Bronchial epithelial cell (primary cell): Measurements from ENCODE around the gene ATP5F1D. TPM values are rescaled to one million over a fixed set of nuclear protein-coding genes. Genes with fewer than 3 reads are reported as not detected.
"Not testable (repeated sequence)": the region's sequence is repeated elsewhere in the genome, so short reads cannot be mapped to it uniquely, and the experiment has no call there.

ENCODE experiments used
- DNase-seq: peaks from one replicate; pipeline ENCODE4 v3.0.0-alpha.2; 2010; ENCODE audit warnings: low read depth
- FAIRE-seq: peaks from 2 replicates; lab custom pipeline; 2011; peaks lifted over from hg19 to GRCh38; lab: Jason Lieb, UNC
- H3K27me3 ChIP-seq: 2 replicates; pipeline ENCODE4 v1.5.1; 2011; ENCODE audit warnings: low read length; ENCODE audit not compliant: control insufficient read depth, insufficient read depth
- H3K36me3 ChIP-seq: 2 replicates; pipeline ENCODE4 v1.5.1; 2011; ENCODE audit warnings: low read length; ENCODE audit not compliant: control insufficient read depth, insufficient read depth
- H3K4me3 ChIP-seq: 2 replicates; pipeline ENCODE4 v1.5.1; 2011; ENCODE audit warnings: mild to moderate bottlenecking, low read depth, low read length, control low read depth
- total RNA-seq: library from RNA; depleted of rRNA; stranded (reverse); fragments of >200 nt; gene quantifications from 2 replicates; pipeline ENCODE4 v1.2.1, GENCODE V29; 2014
- TF ChIP-seq, protein P1 (sequence below): IDR thresholded peaks from 2 replicates; pipeline ENCODE4 v1.5.1; 2011; ENCODE audit warnings: mild to moderate bottlenecking, moderate library complexity, low read length, control low read depth, inconsistent platforms; ENCODE audit not compliant: insufficient read depth, severe bottlenecking

Gene ATP5F1D
- total RNA-seq, 1 donor from 2014 or later, result 8.7 TPM

DNA sequence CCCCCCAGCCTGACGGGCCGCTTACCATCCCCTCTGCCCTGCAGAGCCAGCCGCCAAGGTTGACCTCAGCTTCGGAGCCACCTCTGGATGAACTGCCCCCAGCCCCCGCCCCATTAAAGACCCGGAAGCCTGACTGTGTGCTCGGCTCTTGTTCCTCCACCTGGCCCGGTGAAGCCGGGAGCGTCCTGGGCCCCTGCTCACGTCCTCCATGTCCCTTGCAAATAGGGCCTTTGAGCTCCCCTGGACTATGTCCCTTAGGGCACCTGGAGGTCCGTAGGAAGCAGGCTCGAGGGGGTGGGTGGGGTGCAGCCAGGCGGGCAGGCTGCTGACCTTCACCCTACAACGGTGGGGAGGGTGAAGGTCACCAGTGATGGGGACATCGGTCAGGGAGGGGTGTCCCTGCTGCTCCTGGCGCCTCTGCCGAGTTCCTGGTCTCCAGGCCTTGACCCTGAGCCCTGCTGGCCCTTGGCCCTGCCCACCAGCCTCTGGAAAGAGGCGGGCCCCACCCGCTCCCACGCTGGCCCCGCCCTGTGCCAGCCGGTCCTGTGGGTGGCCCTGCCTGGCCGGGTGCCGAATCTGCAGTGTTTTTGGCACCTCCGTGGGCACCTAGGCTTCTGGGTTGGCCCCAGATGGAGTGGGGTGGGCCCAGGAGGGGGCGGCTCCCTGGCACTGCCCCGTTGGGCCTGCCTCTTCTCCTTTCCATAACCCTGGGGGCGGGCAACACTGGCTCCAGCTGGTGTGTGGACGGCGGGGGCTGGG is 3.3 kb downstream of the ATP5F1D start:
- Histone ChIP-seq H3K4me3 (no peak overlapping the region), H3K36me3 (peaks cover 3% of the 10 kb centered on the region), H3K27me3 (no peaks in the 10 kb centered on the region)
- DNase-seq, result no peak
- TF ChIP-seq, protein P1, sequence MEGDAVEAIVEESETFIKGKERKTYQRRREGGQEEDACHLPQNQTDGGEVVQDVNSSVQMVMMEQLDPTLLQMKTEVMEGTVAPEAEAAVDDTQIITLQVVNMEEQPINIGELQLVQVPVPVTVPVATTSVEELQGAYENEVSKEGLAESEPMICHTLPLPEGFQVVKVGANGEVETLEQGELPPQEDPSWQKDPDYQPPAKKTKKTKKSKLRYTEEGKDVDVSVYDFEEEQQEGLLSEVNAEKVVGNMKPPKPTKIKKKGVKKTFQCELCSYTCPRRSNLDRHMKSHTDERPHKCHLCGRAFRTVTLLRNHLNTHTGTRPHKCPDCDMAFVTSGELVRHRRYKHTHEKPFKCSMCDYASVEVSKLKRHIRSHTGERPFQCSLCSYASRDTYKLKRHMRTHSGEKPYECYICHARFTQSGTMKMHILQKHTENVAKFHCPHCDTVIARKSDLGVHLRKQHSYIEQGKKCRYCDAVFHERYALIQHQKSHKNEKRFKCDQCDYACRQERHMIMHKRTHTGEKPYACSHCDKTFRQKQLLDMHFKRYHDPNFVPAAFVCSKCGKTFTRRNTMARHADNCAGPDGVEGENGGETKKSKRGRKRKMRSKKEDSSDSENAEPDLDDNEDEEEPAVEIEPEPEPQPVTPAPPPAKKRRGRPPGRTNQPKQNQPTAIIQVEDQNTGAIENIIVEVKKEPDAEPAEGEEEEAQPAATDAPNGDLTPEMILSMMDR, result no peak
- no peak for FAIRE-seq

DNA sequence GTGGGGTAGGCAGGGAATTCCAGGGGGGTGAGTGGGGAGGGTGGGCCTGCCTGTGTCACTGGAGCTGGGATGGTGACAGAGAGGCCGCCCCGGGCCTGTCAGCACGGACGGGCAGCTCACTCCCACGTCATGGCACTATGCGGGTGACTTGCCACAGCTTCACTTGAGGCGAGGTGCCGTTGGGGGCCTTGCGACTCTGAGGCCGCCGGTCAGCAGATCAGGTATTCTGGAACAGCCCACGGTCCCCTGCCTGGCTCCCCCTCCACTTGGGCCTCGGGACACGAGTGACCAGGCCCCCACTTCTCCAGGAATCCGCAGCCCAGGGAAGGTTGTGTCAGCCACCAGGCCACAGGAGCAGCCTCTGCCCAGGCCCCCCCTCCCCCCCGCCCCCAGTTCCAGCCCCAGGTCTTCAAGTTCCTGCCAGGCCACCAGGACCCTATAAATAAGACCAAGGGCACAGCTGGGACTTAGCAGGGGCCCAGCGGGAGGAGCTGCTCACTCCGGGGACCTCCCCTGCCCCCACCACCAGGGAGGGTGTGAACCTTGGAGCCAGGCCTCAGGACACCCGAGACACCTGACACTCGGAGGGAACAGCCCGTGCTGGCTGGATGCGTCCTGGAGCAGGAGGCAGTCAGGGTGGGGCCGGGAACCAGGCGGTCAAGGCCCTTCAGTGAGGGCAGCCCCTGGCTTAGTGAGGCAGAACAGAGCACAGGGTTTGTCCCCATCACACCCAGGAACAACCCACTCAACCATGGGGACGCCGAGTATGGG is 4.1 kb downstream of the ATP5F1D start:
- TF ChIP-seq, protein P1, result no peak
- no peak overlapping the region for H3K4me3 ChIP-seq
- DNase-seq, result no peak
- FAIRE-seq, result no peak
- peaks cover 6% of the 10 kb centered on the region for H3K36me3 ChIP-seq
- no peaks in the 10 kb centered on the region for H3K27me3 ChIP-seq

DNA sequence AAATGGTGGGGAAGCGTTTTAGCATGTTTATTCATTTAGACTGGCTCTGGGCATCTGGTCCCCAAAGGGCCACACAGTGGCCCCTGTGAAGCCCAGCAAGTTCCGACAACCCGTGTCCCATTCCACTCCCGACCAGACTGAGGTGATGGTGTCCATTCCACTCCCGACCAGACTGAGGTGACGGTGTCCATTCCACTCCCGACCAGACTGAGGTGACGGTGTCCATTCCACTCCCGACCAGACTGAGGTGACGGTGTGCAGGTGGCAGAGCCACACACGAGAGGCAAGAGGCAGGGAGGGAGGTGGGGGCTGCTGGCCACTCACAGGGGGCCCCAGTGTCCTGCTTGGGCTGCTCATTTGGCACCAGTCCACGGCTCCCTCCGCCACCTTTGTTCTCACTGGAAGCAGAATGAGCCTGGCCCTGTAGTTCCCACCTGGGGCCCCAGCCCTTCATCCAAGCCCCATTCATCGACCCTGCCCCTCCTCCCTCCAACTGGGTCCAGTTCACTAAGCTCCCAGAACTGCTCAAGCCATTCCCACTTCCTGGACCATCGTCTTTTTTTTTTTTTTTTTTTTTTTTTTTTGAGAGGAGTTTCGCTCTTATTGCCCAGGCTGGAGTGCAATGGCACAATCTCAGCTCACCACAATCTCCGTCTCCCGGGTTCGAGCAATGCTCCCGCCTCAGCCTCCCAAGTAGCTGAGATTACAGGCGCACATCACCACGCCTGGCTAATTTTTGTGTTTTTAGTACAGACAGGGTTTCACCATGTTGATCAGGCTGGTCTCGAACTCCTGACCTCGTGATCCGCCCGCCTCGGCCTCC is 4.9 kb downstream of the ATP5F1D start:
- DNase-seq, H3K27me3 ChIP-seq, H3K4me3 ChIP-seq: not testable (repeated sequence)
- peak; percentile 43 for FAIRE-seq
- peaks cover 12% of the 10 kb centered on the region for H3K36me3 ChIP-seq

DNA sequence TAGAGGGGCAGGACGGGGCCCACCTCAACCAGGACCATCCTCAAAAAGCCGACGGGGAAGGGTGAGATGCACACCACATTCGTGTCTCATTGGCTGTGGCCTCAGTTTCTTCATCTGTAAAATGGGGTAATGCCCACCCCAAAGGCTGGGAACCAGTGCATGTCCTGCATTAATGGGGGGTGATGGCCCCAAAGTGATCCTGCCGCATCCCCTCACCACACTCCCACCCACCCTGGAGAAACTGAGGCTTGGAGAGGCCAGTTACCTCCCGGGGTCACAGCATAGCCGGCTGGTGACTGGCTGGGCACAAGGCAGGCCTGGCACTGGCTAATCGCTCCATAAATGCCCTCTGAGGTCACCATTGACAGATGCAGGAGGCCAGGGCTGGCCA is 6.2 kb downstream of the ATP5F1D start:
- DNase-seq (no peak), FAIRE-seq (no peak)
- Histone ChIP-seq H3K4me3 (peak overlapping the region; percentile 86), H3K27me3 (no peaks in the 10 kb centered on the region), H3K36me3 (peaks cover 16% of the 10 kb centered on the region)
- TF ChIP-seq, protein P1, result no peak

DNA sequence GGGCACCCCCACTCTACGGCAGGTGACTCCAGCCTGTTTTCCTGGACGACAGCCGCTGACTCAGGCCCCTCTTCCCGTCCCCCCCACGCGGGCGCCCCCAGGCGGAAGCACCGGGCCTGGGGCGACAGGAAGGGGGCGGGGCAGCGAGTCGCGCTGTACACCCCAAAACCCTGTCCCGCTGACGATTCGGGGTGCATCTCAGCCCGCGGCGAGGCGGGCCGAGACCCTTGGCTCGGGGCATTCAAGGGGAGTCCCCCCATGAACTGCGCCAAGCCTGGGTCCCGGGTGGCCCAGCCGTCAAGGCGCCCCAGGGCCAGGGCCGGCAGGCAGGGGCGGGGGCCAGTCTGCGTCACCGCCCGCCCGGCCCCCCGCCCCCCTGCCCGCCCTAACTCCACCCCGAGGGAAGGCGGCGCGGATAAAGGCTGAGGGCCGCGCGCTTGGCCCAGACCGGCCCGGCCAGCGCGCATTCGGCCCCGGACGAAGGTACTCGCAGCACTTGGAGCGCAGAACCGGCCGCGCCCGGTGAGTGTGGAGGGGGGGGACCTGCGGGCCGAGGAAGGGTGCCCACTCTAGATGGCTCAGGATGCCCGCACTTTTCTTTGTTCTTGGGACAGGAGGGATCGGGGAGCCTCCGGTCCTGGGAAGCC is 6.7 kb downstream of the ATP5F1D start, which contains the start of gene MIDN:
MIDN (plus strand) TSS at position 445 of the 647 bp plus-strand sequence. CDS start 1,714 bp downstream, outside the sequence.
- Histone ChIP-seq H3K36me3 (peaks cover 16% of the 10 kb centered on the region), H3K27me3 (no peaks in the 10 kb centered on the region), H3K4me3 (peak within 1 kb of the TSS; percentile 86)
- DNase-seq, result peak; percentile 57
- TF ChIP-seq, protein P1, result peak; percentile 41
- FAIRE-seq, result no peak
